NCI-H524 (cell line): ENCODE measurements around the gene GRID1.

ENCODE experiments used
- DNase-seq, 2 experiments: peaks; one replicate each; lab custom pipeline; 2025; lab: John Stamatoyannopoulos, UW

The GRID1 gene

DNA sequence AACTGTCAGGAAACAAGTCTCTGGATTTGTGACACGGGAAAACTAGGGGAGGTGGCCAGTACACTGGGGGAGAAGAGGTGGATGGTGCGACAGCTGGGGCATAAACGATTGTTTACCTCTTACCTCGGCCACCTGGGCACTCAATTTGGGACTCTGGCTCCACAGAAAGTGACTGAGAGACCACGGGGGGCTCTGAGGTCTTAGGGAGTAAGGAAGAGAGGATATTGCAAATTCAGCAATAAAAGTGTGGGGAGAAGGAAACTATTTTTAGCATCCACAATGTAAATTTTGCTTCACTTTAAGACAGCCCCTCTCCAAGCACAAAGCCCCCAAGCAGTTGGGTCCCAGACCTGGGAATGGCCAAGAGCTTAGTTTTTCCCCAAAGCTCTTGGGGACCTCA lies 440.5 kb downstream of the GRID1 start:
- peak in 1 of 2 experiments; percentile 25 for DNase-seq

DNA sequence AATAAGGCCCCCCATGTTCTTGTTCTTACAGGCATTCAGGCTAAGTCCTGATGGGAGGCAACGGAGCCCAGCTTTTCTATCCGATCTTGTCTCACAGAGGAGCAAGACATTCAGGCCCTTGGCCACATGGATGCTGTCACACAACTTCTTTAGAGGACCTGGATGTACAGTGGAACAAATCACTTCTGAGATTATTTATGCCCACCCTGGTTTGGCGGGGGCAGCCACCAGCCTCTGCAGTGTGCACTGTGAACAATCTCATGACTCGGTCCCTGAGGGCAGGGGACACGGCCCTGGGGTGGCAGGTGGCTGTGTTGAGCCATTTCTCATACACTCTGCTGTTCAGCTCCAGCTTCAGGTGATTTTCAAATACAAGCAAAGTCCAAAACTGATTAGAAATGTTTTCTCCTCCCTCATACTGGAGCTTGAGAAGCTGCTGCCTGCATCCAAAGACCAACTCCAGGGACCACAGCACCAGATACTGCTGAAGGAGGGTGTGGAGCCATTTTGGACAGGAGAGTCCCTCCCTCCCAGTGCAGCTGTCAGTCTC lies 441.3 kb downstream of the GRID1 start:
- DNase-seq, result peak in 1 of 2 experiments; percentile 28

DNA sequence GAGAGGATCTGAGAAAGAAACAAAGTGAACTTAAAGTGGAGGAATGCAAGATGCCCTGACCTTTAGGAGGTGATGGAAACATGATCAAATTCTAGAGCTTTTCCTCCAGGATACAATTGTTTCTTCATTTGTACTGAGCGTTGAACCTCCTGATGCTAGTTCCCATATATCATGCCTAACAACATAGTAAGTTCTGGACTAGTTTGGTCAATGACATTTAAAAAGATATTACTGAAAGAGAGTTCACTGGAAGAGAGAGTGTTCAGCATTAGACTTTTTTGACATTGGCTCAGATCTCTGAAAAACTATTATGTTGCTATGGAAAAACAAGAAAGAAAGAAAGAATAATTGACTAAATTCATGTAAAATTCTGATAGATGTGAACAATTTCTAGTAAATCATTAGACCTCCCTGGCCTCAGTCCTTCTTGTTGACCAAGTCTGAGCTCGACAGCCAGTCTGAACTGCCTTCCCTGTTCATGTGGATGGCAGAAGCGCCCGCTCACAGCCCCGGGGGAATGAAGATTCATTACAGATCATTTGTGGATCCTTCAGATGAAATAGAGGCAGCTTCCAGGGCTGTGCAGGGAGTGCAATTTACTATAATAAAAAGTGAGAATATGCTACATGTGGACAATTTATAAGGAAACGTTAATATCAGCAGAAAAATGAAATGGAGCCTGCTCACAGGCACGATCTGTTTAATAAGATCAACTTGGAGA lies 442.1 kb downstream of the GRID1 start:
- no peak for DNase-seq

DNA sequence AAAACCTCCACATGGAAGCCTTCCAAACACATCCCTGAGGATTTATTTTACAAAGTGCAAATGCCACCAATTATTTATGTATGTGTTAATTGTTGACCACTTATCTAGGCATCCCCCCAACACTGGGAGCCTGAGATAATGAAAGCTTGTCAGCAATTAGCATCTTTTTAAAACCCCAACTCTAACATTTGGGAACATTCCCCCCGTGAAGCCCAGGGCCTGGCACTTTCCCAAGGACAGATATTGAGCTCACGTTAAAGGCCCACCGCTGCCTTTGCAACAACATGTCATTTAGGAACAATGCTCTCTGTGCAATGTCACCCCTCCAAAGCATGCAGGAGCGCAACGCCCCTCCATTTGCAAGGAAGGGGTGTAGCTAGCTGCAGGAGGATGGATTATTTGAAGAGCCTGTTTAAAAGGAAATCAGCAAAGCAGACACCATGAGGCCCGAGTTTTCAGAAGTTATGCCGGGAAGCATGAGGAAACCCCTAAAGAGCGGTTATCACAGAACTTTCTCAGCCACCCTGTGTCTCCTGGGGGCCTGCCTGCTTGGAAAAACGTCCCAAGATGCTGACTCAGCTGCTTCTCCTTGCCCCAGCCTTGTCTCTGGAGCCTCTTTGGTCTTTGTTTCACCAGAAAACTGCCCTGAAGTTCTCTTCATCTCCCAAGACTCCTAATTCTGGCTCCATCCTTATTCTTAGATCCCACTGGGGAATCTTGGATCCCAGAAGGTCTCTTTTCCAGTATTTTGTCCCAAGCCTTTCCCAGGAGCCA lies 444.1 kb downstream of the GRID1 start:
- DNase-seq, result no peak

DNA sequence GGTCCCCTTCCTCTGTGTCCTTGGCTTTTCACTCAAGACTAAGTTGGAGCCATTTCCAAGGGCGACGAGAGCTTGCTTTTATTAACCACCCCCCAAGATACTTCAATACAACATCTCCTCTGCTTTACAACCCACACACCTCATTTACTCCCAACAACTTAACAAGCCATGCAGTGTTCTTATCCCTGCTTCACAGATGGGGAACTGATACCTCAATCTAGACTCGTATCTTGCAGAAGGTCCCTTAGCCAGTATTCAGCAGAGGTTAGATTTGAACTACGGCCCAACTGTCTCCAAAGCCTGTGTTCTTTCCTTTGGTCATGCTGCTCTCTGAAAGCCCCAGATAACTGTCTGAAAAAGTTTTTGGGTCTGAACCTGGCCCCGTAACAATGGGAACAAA lies 444.8 kb downstream of the GRID1 start:
- DNase-seq, result no peak

DNA sequence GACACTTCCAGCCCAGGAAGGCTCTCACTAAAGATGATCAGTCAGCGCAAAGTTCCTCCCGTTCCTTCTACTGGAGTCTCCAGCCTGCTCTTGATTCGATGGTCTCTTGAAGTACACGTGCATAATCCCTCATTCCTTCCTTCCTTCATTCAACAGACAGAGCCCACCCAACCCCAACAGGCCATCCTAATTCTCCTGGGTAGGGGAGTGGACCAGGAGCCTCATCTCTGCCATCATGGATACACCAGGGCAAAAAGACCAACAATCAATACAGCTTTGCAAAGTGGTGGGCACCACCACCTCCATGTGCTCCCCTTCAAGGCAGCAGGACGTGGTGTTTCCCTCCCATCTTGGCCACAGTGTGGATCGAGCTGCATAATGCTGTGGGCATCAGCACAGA lies 446.3 kb downstream of the GRID1 start:
- DNase-seq, result no peak

DNA sequence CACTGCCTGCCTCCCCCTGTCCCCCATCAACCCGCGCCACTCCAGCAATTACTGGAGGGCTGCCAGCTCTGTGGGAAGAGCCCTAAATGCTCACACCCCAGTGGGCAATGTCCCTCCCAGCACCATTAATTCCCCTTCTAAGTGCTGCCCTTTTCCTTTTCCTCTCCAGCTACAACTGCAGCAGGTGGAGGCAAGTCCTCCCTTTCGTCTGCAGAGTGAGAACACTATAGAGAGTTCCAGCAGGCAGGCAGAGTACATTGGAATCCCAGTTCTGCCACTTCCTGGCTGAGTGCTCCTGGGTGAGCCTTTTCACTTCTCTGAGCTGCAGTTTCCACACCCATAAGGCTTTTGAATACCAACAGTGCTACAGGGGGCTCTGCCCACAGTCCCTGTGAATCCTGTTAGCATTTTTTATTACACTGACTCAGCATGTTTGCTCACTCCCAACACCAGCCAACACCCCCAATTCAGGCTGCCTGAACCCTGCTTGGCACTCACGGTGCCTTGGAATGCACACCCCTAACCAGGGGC lies 447.0 kb downstream of the GRID1 start:
- no peak for DNase-seq

DNA sequence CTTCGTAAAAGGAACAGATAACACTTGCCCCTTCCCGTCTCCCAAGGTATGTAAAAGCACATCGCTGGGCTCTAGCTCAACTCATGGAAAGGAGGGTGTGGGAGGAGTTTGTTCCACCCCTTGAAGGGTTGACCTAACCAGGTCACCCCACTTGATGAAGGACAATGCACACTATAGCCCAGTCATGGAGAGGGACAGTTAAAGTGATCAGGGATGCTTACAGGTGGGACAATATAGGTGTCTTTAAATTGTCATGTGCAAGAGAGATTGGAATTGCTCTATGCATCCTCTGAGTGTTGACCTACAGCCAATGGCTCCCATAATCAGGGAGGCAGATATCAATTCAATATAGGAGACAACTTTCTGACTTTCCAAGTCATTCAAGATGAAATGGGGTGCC lies 448.2 kb downstream of the GRID1 start:
- DNase-seq, result no peak

DNA sequence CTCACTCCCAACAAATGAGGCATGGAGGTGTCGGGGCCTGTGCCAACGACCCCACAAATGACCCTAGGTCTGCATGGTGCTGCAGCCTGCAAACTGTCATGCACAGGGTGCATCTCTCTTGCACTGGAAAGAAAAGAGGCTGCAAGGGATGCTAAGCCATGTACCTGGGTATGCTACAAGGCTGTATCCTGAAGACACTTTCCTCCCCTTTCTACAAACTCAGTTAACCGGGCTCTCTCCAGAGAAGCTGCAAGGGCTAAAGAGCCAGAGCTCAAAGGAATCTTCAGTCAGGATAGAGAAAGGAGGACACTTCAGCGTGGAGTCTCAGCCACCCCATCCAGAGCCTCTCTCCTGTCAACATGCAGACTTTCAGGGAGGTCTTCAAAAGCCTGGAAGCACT lies 449.0 kb downstream of the GRID1 start:
- no peak for DNase-seq

DNA sequence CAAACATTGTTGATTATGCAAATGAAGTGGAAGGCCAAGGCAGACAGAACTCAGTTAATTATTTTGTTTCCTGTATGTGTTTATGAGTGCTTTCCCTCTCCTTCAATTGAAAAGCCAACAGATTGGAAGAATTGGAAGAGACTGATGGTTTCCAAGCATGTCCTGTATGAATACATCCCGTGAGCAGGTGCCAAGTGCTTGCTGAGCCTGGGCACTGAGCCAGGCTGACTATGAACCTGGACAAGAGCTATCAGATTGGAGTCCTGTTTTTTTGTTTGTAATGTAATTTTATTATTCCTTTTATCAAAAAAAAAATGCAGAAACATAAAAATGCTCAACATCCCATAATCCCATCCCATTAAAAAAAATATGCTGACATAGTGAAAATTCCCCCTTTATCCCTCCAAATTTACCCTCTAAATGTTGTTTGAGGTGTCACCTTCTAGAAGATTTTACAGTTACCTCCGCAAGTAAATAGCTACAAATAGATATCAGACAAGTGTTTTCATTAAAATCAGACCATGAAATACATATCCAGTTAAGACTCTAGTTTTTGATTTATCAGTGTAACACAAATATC lies 449.5 kb downstream of the GRID1 start:
- peak in 1 of 2 experiments; percentile 0 for DNase-seq

DNA sequence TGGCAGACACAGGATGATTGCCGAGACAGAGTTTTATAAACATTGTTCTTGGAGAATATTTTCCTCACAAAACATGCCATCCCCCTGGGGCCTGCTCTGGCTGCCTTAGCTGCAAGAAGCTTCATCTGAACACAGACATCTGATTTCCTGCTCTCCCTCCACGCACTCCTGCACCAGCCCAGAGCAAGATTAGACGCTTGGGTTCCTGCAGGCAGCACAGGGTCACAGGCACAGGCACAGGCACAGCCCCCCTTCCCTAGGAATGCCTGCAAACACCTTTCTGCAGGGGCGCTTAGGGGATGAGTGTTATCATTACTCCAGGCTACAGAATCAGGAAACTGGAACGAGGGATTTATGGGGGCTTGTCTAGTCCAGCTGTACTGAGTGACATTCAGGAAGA lies 450.3 kb downstream of the GRID1 start:
- no peak for DNase-seq

DNA sequence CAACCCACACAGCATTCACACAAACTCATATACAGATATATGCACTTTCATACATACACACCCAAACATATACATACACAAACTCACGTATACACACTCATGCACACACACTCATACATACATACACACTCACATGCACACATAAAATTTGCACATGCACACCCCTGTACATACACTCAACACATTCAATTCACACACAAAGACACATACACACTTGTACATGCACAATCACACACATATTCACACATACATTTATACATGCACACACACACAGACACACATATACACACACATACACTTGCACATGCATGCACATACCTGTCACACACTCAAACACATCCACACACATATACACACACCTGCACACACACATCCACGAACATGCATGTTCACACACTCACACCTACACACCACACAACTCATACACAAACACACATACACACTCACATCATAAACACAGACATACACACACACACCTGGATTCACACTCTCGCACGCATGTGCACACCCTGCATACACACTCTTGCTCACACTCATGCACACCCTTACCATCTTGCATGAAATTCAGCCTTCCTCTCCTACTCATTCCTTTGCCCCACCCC lies 451.2 kb downstream of the GRID1 start:
- DNase-seq, result no peak

DNA sequence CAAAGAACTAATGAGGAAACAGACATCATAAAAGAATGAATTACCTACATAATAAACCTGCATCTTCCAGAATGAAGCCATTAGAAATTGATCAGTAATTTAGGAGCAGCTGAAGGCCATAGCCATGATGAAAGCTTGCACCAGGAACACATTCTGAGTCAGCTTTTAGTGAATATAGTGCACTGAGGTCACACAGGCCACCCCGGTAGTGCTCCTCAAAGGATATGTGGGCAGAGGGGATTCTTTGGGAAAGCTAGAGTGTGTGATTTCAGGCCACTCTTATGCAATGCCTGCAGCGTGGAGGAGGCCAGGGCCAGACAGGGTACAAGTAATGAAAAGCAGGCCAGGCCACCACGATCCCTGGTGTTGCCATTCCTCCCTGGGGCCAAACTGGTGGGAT lies 451.9 kb downstream of the GRID1 start:
- no peak for DNase-seq

DNA sequence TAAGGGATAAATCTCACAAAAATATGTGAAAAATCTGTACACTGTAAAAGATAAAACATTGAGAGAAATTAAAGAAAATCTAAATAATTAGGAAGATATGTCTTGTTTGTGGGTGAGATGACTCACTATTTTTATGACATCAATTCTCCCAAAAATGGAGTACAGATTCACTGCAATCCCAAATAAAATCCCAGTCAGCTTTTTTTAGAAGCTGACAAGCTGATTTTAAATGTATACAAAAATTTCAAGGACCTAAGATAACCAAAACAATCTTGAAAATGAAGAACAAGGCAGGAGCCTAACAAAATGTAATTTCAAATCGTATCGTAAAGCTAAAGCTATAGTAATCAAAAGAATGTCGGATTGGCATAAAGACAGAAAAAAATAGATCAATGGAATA lies 458.1 kb downstream of the GRID1 start:
- no peak for DNase-seq

DNA sequence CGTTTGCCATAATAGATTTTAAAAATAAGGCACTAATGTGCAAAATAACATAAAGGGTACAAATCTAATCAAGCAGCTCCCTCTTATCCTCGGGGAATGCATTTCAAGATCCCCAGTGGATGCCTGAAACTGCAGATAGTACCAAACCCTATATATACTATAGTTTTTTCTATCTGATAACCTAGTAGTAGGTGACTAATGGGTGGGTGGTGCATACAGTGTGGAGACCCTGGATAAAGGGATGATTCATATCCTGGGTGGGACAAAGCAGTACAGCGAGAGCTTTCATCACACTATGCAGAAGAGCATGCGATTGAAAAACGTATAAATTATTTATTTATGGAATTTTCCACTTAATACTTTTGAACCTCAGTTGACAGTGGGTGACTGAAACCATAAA lies 464.5 kb downstream of the GRID1 start:
- no peak for DNase-seq

DNA sequence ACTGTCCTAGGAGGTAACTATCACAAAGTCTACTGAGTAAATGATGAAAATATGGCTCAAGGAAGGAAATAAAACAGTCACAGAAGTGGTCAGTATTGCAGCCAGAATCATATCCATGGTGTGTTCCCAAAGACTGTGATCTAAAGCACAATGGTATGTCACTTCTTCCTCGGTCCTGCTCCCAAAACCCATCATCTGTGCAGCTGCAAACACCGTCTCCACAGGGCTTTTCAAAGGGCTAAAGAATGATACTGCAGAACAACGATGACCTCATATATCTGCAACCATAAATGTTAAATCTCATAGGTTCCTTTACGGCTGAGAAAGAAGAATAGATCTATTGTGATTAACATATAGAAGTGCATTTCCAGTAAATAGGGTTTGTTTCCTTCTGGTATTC lies 465.0 kb downstream of the GRID1 start:
- no peak for DNase-seq

DNA sequence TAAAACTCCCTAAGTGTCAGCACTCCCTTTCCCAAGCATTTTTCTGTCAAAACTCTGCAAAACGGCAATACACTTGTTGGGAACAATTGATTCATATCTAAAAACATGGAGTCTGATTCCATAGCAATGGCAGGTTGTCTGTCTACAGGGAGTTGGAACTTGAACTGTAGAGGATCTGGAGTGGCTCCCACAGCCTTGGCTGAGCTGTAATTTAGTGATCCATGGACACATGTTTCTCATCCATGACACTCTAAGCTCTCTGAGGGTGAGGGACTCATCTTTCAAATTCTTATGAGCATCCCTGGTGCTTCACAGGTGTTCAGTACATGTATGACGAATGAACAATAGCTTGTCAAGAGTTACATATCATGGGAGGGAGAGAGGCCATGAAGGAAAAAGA lies 466.1 kb downstream of the GRID1 start:
- no peak for DNase-seq

DNA sequence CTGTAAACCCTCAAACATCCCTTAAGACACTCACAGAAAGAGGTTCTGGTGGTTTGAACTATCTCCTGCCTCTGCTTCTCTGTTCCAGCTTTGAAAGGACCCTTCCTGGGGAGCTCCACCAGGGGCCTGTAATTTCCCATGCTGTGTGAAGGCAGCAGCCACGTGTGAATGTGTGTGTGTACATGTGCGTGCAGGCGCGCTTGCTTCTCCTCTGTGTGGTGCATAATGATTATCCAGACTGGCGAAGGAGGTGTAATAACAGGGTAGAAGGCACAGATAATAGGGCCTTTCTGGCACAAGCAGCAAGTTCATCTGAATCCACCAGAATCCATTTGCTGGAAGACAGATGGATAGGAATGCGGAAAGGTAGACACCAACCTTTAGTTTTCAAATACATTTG lies 466.5 kb downstream of the GRID1 start:
- no peak for DNase-seq

DNA sequence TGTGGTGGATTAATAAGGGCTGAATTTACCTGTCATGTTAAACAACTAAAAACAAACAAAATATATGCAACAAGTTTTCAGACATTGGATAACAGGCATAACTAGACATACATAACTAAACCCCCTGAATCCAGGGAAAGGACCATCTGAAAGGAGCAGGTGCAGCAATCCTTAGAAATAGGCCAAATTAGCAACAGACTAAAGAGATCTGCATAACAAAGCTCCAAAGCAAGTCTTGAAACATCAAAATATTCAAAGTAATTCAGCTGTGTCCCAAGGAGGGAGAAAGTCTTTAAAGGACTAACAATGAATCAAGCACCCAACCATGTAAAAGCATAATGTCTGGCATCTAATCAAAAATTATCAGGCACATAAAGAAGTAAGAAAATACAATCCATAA lies 475.1 kb downstream of the GRID1 start:
- no peak for DNase-seq

DNA sequence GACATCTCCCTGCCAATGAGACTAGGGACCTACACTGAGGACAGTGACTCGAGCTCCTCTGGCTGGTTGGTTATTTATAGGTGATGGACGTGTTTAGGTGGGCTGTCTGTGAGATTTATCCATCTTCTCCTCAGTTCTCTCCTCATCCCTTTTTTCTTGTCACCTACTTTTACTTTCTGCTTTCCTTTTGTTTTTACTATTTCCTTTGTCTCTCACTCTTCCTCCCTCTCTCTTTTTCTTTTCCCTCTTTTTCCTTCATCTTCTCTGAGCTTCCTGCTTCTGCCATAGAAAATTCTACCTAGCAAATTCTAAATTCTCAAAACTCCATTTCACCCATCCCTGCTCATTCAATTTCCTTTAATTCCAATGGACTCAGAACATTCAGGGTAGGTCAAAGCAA lies 478.0 kb downstream of the GRID1 start:
- DNase-seq, result no peak

DNA sequence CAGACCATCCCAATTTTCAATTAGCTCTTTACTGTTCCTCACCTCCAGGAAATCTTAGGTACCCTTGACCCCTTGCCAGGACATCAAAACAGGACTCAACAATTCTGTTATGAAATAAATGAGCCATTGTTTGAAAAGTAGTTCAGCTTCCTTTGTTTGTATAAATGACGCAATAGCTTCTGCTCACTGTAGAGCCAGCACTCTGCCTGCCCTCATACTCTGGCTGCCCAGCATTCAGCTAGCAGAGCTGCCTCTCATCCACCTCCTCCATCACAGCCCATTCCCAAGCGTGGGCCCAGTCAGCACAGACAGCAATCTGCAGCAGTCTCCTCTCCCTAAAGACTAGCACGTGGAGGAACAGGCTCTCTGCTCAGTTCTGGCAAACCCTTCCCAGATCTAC lies 478.6 kb downstream of the GRID1 start:
- DNase-seq, result no peak

DNA sequence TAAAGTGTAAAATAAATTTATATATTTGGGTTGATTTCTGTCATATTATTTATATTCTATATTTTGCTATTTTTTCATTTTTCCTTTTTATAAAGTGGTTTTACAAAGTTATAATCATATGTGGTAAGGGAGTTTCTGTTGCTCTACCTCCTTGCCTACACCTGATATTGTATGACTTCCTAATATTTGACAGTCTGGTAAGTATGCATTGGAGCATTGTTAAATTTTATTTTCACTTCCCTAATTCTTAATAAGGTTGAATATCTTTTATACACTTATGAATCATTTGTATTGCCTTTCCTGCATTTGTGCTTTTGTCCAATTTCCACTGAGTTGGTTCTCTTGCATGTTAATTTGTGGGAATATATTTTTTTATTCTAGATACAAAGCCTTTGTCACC lies 492.4 kb downstream of the GRID1 start:
- DNase-seq, result no peak
